IgD-negative memory B cell (primary cell): Measurements from ENCODE around the gene PDE8A. TPM values are rescaled to one million over a fixed set of nuclear protein-coding genes. Genes with fewer than 3 reads are reported as not detected.
"Not testable (repeated sequence)": the region's sequence is repeated elsewhere in the genome, so short reads cannot be mapped to it uniquely, and the experiment has no call there.

Experiments used
- H3K27ac Mint-ChIP-seq, 3 donors: one replicate each; pipeline ENCODE4 v1.8.0; 2020 to 2022; ENCODE audit warnings: mild to moderate bottlenecking in 3 of 3, mixed read lengths in 3 of 3, moderate library complexity in 1 of 3
- H3K27me3 Mint-ChIP-seq: one replicate; pipeline ENCODE4 v1.8.0; 2021; ENCODE audit warnings: mixed read lengths
- H3K36me3 Mint-ChIP-seq: one replicate; pipeline ENCODE4 v1.8.0; 2020; ENCODE audit warnings: mild to moderate bottlenecking, mixed read lengths
- H3K4me1 Mint-ChIP-seq, 3 donors: one replicate each; pipeline ENCODE4 v1.8.0; 2020 to 2022; ENCODE audit warnings: mixed read lengths in 3 of 3, mild to moderate bottlenecking in 1 of 3
- H3K4me3 Mint-ChIP-seq, 4 donors: one replicate each; pipeline ENCODE4 v1.8.0; 2020 to 2022; ENCODE audit warnings: mild to moderate bottlenecking in 4 of 4, mixed read lengths in 4 of 4, moderate library complexity in 3 of 4
- H3K9me3 Mint-ChIP-seq, 3 donors: one replicate each; pipeline ENCODE4 v1.8.0; 2020 to 2021; ENCODE audit warnings: mixed read lengths in 3 of 3, mild to moderate bottlenecking in 1 of 3
- polyA plus RNA-seq: library from polyadenylated mRNA; unstranded; fragments of 300-500 nt; fragmentation: Illumina TruSeq; gene quantifications from one replicate; pipeline ENCODE4 v1.2.3, GENCODE V29; 2021

The PDE8A gene
- polyA plus RNA-seq, 1 donor from 2014 or later, result 3.3 TPM

DNA sequence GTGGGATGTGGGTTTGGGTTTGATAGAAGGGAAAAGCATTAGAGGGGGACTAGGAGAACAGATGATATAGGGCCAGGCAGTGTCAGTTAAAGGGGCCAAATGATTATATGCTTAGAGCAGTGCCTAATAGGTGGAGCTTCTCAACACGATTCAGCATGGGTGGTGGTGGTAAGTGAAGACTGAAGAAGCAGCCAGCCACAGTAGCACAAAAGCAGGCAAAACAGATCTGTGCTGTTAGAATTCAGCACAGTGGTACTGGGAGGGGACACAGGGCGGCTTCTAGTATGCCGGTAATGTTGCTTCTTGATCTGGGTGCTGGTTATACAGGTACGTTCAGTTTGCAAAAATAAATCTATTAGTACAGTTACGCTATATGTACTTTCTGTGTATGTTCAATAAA is 25.5 kb downstream of the PDE8A start:
- Mint-ChIP-seq H3K36me3 (no peaks in the 10 kb centered on the region), H3K27me3 (no peaks in the 10 kb centered on the region), H3K27ac (peak overlapping the region in 1 of 3 donors; percentile 69), H3K9me3 (no peaks in the 10 kb centered on the region), H3K4me3 (no peak overlapping the region), H3K4me1 (peaks cover 19 to 57% (median 57%) of the 10 kb centered on the region in 3 donors)

DNA sequence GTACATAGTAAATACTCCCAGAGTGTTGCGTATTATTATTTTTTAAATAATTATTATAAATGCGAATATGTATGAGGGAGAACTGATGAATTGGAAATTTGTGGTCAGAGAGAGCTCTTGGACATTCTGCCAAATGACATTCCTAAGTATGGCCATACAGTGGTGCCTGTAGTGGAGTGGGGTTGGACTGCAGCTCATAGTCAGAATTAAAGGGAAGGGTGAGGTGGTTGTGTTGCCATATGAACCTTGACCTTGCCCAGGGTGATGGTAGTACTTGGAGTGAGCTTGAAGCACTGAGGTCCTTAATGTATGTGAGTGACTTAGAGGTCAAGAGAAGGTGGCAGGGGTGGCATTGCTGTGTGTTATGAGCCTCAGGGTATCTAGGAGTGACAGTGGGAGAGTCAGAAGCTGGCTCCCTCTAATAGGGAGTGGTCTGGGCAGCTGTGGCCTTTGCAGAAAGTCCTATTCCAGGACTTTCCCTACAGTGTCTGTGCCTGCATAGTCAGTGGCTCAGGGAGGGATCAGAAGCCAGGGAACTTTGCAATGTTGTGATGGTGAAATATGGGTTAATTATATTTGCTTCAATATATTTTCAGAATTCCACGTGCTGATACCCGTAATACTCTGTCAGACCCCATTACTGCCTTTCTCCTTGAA is 26.2 kb downstream of the PDE8A start:
- Mint-ChIP-seq H3K27me3 (no peaks in the 10 kb centered on the region), H3K9me3 (no peaks in the 10 kb centered on the region), H3K4me1 (peaks cover 16 to 50% (median 49%) of the 10 kb centered on the region in 3 donors)

DNA sequence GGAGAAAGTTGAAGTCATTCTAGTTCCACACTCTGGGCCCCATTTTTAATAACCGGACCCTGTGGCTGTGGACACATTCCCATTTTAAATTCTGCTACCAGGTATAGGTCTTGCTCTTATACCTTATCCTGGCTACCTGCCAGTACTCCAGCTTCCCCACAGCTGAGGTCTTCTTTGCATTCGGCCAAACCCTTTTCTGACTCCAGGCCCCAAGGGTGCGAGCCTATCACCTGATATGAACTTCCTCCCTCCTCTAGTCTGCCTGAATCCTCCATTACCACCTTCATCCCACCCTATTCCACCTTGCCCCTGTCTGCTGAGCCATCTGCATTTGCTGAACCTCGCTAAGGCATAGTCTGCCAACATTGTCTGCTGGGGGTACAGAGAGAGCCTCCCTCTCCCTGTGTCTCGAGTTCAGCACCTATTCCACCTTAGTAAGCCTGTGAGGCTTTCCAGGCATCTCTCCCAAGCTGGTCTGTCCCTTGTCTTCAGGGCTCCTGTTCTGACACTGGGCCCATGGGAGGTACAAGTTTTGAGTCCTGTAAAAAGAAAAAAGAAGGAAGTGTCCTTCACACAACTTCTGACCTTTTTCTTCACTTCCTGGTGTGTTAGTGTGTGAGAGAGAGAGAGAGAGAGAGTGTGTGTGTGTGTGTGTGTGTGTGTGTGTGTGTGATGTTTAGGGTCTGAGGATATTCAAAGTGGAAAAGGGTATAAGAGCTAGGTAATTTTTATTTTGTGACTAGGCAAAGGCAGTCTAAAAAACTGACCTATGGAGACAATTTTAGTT is 27.0 kb downstream of the PDE8A start:
- Mint-ChIP-seq H3K27me3 (no peaks in the 10 kb centered on the region), H3K4me3 (peak overlapping the region in 2 of 4 donors; percentile 9 to 34), H3K36me3 (peaks cover 1% of the 10 kb centered on the region), H3K4me1 (peaks cover 16 to 46% (median 44%) of the 10 kb centered on the region in 3 donors), H3K9me3 (no peaks in the 10 kb centered on the region), H3K27ac (peak overlapping the region in 1 of 3 donors; percentile 5)

More for the DNA sequence above, 26.2 kb downstream of the PDE8A start:
- no peak overlapping the region for H3K27ac Mint-ChIP-seq
- H3K4me3 Mint-ChIP-seq, result no peak overlapping the region
- H3K36me3 Mint-ChIP-seq, result peaks cover under 1% of the 10 kb centered on the region

DNA sequence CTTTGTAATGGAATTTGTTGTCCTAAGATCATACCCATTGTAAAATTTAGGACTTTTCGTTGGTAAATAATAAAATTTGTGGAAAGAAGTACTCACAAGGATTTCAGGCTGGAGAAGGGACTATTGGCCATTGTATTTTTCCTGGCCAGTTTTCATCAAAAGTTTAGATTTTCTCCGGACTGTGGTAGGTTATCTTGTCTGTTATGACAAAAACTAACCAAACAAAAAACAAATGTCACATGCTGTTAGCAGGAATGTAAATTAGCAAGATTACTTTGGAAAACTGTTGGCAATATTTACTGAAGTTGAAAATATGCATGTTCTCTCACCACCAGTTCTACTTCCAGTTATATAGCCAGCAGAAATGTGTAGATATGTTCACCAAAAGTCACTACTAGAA is 27.8 kb downstream of the PDE8A start:
- peaks cover 19 to 43% (median 38%) of the 10 kb centered on the region in 3 donors for H3K4me1 Mint-ChIP-seq
- no peak overlapping the region for H3K27ac Mint-ChIP-seq
- H3K36me3 Mint-ChIP-seq, result peaks cover 1% of the 10 kb centered on the region
- H3K27me3 Mint-ChIP-seq, result no peaks in the 10 kb centered on the region
- no peaks in the 10 kb centered on the region for H3K9me3 Mint-ChIP-seq
- H3K4me3 Mint-ChIP-seq, result no peak overlapping the region

DNA sequence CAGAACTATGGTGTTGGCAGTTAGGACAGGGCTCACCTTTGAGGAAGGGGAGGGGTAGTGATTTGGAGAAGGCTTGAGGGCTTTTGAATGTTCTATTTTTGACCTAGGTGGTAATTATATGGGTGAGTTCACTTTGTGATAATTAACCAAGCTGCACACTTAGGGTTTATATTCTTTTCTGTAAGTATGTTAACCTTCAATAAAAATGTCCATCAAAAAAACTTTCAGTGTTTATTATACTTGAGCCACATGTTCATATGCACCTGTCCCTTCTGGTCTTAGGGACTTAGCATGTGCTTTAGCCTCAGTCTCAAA is 28.4 kb downstream of the PDE8A start:
- H3K27ac Mint-ChIP-seq, result no peak overlapping the region
- H3K4me3 Mint-ChIP-seq, result no peak overlapping the region
- H3K36me3 Mint-ChIP-seq, result peaks cover 1% of the 10 kb centered on the region
- H3K27me3 Mint-ChIP-seq, result peaks cover 2% of the 10 kb centered on the region
- H3K4me1 Mint-ChIP-seq, result peaks cover 21 to 45% (median 38%) of the 10 kb centered on the region in 3 donors
- H3K9me3 Mint-ChIP-seq, result no peaks in the 10 kb centered on the region

DNA sequence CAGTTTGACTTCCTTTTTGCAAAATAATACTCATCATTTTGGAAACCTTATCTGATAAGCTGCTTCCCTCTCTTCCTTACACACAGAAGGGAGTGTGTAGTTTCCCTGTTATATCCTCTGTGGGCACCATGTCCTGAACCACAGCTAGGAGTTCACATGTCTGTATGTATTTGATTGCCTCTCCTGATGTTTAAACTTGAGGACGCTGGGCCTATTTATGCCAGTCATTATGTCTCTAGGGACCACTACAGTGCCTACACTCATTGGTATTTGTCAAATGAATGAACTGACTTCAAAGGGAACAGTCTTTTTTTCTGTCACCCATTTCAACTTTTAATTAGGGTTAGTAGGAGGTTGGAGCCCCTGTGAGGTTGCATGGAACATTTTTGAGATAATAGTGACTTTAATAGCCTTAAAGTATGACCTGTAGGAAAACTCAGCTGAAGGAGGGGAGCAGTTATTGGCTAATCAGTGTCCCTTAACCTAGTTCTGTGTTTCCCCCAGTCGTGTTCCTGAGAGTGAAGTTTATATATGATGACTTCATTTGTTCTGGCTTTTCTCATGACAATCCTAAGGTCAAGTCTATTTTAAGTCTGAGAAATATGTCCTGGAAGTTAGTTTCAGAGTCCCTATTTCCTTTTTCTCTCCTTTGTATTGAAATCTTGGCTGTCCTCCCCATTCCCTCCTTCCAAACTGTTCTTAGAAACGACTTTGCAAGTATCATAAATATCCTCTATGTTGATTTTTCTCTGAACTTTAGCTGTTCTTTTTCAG is 28.9 kb downstream of the PDE8A start:
- peaks cover 2% of the 10 kb centered on the region for H3K27me3 Mint-ChIP-seq
- peak overlapping the region in 1 of 3 donors; percentile 3 for H3K27ac Mint-ChIP-seq
- peak overlapping the region in 2 of 4 donors; percentile 37 to 41 for H3K4me3 Mint-ChIP-seq
- H3K9me3 Mint-ChIP-seq, result no peaks in the 10 kb centered on the region
- H3K36me3 Mint-ChIP-seq, result peaks cover 1% of the 10 kb centered on the region
- peaks cover 27 to 51% (median 42%) of the 10 kb centered on the region in 3 donors for H3K4me1 Mint-ChIP-seq

DNA sequence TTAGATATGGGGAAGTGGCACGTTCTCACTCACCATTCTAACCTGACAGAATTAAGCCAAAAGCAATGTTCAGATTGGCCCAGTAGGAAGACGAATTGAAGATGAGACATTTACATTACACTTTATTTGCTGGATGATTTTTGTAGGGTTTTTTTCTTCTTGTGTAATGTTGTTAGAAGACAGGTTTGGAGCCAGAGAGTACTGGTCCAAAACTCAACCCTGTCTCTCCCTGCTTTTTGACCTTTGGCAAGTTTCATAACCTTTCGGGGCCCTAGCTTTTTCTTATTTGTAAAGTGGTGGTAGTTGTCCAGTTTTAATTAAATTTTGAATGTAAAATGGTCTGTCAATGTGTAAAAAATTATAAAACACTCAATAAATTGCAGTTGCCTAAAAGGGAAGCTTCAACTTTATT is 29.5 kb downstream of the PDE8A start:
- Mint-ChIP-seq H3K36me3 (peaks cover 1% of the 10 kb centered on the region), H3K27me3 (peaks cover 2% of the 10 kb centered on the region), H3K4me1 (peaks cover 28 to 51% (median 43%) of the 10 kb centered on the region in 3 donors), H3K4me3 (no peak overlapping the region), H3K27ac (peak overlapping the region in 1 of 3 donors; percentile 3), H3K9me3 (no peaks in the 10 kb centered on the region)

DNA sequence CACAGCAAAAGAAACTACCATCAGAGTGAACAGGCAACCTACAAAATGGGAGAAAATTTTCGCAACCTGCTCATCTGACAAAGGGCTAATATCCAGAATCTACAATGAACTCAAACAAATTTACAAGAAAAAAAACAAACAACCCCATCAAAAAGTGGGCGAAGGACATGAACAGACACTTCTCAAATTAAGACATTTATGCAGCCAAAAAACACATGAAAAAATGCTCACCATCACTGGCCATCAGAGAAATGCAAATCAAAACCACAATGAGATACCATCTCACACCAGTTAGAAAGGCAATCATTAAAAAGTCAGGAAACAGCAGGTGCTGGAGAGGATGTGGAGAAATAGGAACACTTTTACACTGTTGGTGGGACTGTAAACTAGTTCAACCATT is 30.1 kb downstream of the PDE8A start:
- not testable (repeated sequence) for H3K27ac Mint-ChIP-seq, H3K9me3 Mint-ChIP-seq, H3K27me3 Mint-ChIP-seq, H3K4me3 Mint-ChIP-seq, H3K36me3 Mint-ChIP-seq
- peaks cover 28 to 49% (median 48%) of the 10 kb centered on the region in 3 donors for H3K4me1 Mint-ChIP-seq

DNA sequence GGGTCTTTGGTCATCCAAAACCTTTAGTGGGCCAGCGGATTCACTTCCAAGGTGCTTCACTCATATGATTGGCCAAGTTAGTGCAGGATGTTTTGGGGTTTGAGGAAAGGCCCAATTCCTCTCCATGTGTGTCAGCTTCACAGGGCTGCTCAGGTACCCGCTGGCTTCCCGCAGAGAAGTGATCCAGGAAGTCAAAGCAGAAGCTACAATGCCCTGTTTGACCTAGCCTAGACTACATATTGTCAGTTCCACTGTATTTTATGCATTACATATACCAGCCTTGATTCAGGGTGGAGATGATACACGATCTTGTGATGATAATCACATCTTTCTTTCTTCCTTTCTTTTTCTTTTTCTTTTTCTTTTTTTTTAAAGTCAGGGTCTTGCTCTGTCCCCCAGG is 32.1 kb downstream of the PDE8A start:
- Mint-ChIP-seq H3K4me1 (peaks cover 25 to 45% (median 44%) of the 10 kb centered on the region in 3 donors), H3K27ac (peak overlapping the region in 1 of 3 donors; percentile 92), H3K27me3 (peaks cover 2% of the 10 kb centered on the region), H3K36me3 (peaks cover 1% of the 10 kb centered on the region), H3K4me3 (peak overlapping the region in 1 of 4 donors; percentile 19), H3K9me3 (no peaks in the 10 kb centered on the region)

DNA sequence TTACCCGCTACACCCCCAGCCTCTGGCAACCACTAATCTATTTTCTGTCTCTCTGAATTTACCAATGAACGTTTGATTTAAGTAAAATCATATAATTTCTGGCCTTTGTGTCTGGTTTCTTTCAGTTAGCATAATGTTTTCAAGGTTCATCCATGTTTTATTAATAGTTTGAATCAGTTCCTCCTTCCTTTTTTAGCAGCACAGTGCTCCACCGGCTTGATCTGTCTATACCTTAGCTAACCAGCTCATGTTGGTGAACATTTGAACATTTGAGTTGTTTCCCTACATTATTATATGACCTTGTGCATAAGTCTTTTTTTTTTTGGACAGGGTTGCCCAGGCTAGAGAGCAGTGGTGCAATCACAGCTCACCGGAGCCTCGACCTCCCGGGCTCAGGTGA is 33.3 kb downstream of the PDE8A start:
- Mint-ChIP-seq H3K27ac (peak overlapping the region in 1 of 3 donors; percentile 34), H3K4me1 (peaks cover 22 to 39% (median 39%) of the 10 kb centered on the region in 3 donors), H3K27me3 (peaks cover 2% of the 10 kb centered on the region), H3K9me3 (no peaks in the 10 kb centered on the region), H3K36me3 (peaks cover 1% of the 10 kb centered on the region), H3K4me3 (peak overlapping the region in 2 of 4 donors; percentile 55 to 88)

DNA sequence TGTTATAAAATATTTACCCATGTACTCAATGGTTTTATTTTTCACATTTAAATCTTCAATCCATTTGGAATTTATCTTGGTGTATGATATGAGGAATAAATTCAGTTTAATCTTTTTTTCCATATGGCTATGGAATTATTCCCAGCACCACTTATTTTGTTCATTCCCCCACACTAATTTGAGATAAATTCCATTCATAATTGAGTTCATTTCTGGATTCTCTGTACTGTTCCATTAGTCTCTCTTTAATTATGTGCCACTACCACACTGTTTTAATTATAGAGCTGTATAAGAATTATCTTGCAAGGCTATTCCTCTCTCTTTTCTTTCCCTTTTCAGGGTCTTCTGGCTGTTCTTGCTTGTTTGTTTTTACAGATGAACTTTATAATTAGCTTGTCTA is 34.6 kb downstream of the PDE8A start:
- Mint-ChIP-seq H3K9me3 (no peaks in the 10 kb centered on the region), H3K36me3 (peaks cover 1% of the 10 kb centered on the region), H3K4me3 (no peak overlapping the region), H3K27me3 (peaks cover 2% of the 10 kb centered on the region), H3K27ac (no peak overlapping the region), H3K4me1 (peaks cover 15 to 27% (median 26%) of the 10 kb centered on the region in 3 donors)

DNA sequence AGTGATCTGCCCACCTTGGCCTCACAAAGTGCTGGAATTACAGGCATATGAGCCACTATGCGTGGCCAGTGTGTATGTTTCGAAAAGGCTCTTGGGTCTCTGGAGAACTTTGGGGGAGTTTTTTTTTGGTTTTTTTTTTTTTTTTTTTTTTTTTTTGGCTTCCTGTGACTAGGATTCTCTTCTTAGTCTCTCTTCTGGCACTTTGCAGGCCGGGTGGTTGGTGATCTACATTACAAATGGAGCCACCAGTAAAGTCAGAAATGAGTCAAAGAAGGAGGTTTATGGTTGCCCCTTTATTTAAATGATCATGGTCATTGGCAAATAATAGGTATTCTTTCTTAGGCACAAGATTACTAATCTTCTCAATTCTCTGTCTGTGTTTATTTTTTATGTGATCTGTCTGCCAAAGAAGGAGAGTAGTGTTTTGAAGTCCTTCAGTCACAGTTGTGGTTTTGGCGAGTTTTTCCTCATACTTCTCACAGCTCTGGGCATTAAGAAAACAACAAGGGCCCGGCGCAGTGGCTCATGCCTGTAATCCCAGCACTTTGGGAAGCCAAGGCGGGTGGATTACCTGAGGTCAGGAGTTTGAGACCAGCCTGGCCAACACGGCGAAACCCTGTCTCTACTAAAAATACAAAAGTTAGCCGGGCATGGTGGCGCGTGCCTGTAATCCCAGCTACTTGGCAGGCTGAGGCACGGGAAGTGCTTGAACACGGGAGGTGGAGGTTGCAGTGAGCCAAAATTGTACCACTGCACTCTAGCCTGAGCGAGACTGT is 38.3 kb downstream of the PDE8A start:
- H3K4me3 Mint-ChIP-seq, result no peak overlapping the region
- no peak overlapping the region for H3K27ac Mint-ChIP-seq
- peaks cover 2% of the 10 kb centered on the region for H3K27me3 Mint-ChIP-seq
- H3K4me1 Mint-ChIP-seq, result peaks cover 15 to 32% (median 31%) of the 10 kb centered on the region in 3 donors
- H3K9me3 Mint-ChIP-seq, result no peaks in the 10 kb centered on the region
- peaks cover 2% of the 10 kb centered on the region for H3K36me3 Mint-ChIP-seq

DNA sequence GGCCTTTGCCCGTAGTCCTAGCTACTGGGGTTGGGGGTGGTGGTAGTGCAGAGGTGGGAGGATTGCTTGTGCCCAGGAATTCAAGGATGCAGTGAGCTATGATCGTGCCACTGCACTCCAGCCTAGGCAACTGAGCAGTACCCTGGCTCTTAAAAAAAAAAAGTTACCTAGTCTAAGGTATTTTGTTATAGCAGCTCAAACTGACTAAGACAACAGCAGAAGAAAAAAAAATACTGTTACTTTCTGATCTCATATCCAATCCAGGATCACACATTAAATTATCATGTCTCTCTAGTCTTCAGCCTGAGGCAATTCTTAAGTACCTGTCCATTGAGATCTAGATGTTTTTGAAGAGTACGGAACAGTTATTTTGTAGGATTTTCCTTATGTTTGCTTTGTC is 39.8 kb downstream of the PDE8A start:
- Mint-ChIP-seq H3K4me1 (peaks cover 8 to 30% (median 24%) of the 10 kb centered on the region in 3 donors), H3K27ac (no peak overlapping the region), H3K36me3 (peaks cover 4% of the 10 kb centered on the region), H3K4me3 (no peak overlapping the region), H3K27me3 (peaks cover 2% of the 10 kb centered on the region), H3K9me3 (no peaks in the 10 kb centered on the region)

DNA sequence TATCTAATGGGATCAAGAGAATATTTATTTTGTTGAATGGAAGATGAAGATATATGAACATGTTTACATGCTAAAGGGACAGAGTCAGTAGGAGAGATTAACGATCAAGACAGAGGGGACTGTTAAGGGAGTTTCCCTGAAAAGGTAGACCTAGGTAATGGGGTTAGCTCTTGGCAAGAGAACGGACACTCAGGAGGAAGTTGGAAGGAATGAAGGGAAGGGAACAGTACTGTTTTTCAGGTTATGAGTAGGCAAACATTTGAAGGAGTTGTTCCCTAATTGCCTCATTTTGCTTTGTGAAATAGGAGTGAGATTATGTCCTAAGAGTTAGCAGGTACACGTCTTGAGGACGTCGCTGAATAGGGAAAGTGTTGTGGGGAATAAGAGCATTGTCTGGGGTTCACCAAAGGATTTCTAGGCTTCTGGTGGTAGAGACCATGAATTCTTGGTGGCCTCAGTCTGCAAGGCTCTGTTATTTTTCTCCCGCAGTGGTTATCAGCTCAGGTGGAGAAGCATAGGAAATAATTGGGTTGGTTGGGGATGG is 41.3 kb downstream of the PDE8A start:
- peaks cover 8 to 31% (median 20%) of the 10 kb centered on the region in 3 donors for H3K4me1 Mint-ChIP-seq
- H3K9me3 Mint-ChIP-seq, result no peaks in the 10 kb centered on the region
- peaks cover 2% of the 10 kb centered on the region for H3K27me3 Mint-ChIP-seq
- H3K36me3 Mint-ChIP-seq, result peaks cover 4% of the 10 kb centered on the region
- peak overlapping the region in 2 of 3 donors; percentile 43 to 54 for H3K27ac Mint-ChIP-seq
- H3K4me3 Mint-ChIP-seq, result no peak overlapping the region
